ENCODE measurements around the gene RAB18. TPM values are rescaled to one million over a fixed set of nuclear protein-coding genes. Genes with fewer than 3 reads are reported as not detected.

The RAB18 gene
- total and polyA plus RNA-seq, 7 donors: 36.2 to 125 (median 87.0) TPM

GRCh38 chr10:27518261-27518660 is 14.2 kb downstream of the RAB18 start:
- peaks cover 3 to 16% of the 10 kb centered on the region in 2 donors for H3K36me3 ChIP-seq (ENCODE audit: insufficient read depth in 1 of 2, low read depth in 1 of 2)
- no peak overlapping the region for H3K4me3 ChIP-seq
- no peaks in the 10 kb centered on the region for H3K27me3 ChIP-seq (ENCODE audit: insufficient read depth in 3 of 3, low read length in 2 of 3)
- ATAC-seq (no peak), DNase-seq (no peak)
- WGBS, 3 donors: 93 to 98% (median 93%) methylated on average over 2 of the region's 2 CpGs
- intact Hi-C loops (cut with DNase I): no loop called here
- TF ChIP-seq CTCF (IDR thresholded peaks at IDR 0.05): no peak
- no peak overlapping the region for H3K27ac ChIP-seq
- H3K4me1 ChIP-seq: peaks cover 32% of the 10 kb centered on the region
- H3K9me3 ChIP-seq: no peaks in the 10 kb centered on the region

- TF ChIP-seq CTCF (IDR thresholded peaks at IDR 0.05): no peak
- peak; percentile 88 to 96 (median 92) for ATAC-seq
- H3K9me3 ChIP-seq: no peaks in the 10 kb centered on the region
- H3K27me3 ChIP-seq (ENCODE audit: insufficient read depth in 3 of 3, low read length in 2 of 3): no peaks in the 10 kb centered on the region
- intact Hi-C loops (cut with DNase I): no loop called here
- H3K4me1 ChIP-seq: peaks cover 68% of the 10 kb centered on the region
- no peak for DNase-seq
- no peaks in the 10 kb centered on the region for H3K36me3 ChIP-seq (ENCODE audit: insufficient read depth in 1 of 2, low read depth in 1 of 2)
- H3K4me3 ChIP-seq: no peak overlapping the region
- H3K27ac ChIP-seq: peak overlapping the region; percentile 32
These were observed 21.7 kb downstream of the RAB18 start for GRCh38 chr10:27525819-27526218.

- Histone ChIP-seq H3K27me3 (ENCODE audit: insufficient read depth in 3 of 3, low read length in 2 of 3) (no peaks in the 10 kb centered on the region), H3K36me3 (ENCODE audit: insufficient read depth in 1 of 2, low read depth in 1 of 2) (no peaks in the 10 kb centered on the region), H3K4me1 (peaks cover 68% of the 10 kb centered on the region), H3K27ac (peak overlapping the region; percentile 32), H3K4me3 (no peak overlapping the region), H3K9me3 (no peaks in the 10 kb centered on the region)
- no peak for TF ChIP-seq CTCF (IDR thresholded peaks at IDR 0.05)
- ATAC-seq (peak; percentile 52 to 66 (median 60)), DNase-seq (no peak)
- 61 to 65% (median 63%) methylated on average over 3 of the region's 3 CpGs for WGBS, 3 donors
- intact Hi-C loops (cut with DNase I): no loop called here
These were observed 22.1 kb downstream of the RAB18 start for GRCh38 chr10:27526242-27526641.

GRCh38 chr10:27527666-27528295 is 23.7 kb downstream of the RAB18 start:
- no peak for DNase-seq
- H3K36me3 ChIP-seq (ENCODE audit: insufficient read depth in 1 of 2, low read depth in 1 of 2): no peaks in the 10 kb centered on the region
- H3K4me1 ChIP-seq: peaks cover 64% of the 10 kb centered on the region
- H3K9me3 ChIP-seq: no peaks in the 10 kb centered on the region
- intact Hi-C loops (cut with DNase I): no loop called here
- 55 to 69% (median 62%) methylated on average over 6 of the region's 6 CpGs for WGBS, 3 donors
- no peak for TF ChIP-seq CTCF (IDR thresholded peaks at IDR 0.05)
- H3K27me3 ChIP-seq (ENCODE audit: insufficient read depth in 3 of 3, low read length in 2 of 3): no peaks in the 10 kb centered on the region
- H3K4me3 ChIP-seq: no peak overlapping the region
- no peak overlapping the region for H3K27ac ChIP-seq
- no peak for ATAC-seq

Measured in psoas muscle (tissue), 8 donors.